ENCODE results near the gene DHCR24. TPM values are rescaled to one million over a fixed set of nuclear protein-coding genes. Genes with fewer than 3 reads are reported as not detected.
A peak's percentile ranks its signal among the peaks of the same experiment; 100 is the strongest.

The DHCR24 gene
- polyA plus RNA-seq, 1 experiment, result 60.5 TPM

DNA sequence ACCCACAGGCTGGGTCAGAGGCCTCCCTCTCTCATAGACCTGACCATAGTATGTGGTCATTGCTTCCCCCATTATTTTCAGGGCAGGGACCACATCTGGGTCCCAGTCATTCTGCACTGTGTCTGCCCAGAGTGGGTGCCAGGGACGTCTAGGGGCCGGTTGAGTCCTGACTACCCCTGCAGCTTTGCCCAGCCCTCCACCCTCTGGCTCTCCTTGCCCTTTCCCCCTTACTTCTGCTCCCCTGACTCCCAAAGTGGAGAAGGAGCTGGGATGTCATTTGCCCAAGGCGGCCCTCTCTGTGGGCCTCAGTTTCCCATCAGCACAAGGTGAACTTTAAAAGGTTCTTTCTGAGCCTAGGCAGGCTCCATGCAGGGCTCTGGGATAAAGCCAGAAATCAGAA, 81.5 kb downstream of the DHCR24 start:
- TF ChIP-seq, protein P1, sequence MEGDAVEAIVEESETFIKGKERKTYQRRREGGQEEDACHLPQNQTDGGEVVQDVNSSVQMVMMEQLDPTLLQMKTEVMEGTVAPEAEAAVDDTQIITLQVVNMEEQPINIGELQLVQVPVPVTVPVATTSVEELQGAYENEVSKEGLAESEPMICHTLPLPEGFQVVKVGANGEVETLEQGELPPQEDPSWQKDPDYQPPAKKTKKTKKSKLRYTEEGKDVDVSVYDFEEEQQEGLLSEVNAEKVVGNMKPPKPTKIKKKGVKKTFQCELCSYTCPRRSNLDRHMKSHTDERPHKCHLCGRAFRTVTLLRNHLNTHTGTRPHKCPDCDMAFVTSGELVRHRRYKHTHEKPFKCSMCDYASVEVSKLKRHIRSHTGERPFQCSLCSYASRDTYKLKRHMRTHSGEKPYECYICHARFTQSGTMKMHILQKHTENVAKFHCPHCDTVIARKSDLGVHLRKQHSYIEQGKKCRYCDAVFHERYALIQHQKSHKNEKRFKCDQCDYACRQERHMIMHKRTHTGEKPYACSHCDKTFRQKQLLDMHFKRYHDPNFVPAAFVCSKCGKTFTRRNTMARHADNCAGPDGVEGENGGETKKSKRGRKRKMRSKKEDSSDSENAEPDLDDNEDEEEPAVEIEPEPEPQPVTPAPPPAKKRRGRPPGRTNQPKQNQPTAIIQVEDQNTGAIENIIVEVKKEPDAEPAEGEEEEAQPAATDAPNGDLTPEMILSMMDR (IDR thresholded peaks at IDR 0.05; ENCODE audit: low read depth, low read length), result no peak
- Histone ChIP-seq H3K9me3 (ENCODE audit: control insufficient read depth, insufficient read depth, low read length) (no peaks in the 10 kb centered on the region), H3K27me3 (ENCODE audit: control insufficient read depth, insufficient read depth, low read length) (peaks cover 14% of the 10 kb centered on the region), H3K27ac (ENCODE audit: low read depth, low read length) (no peak overlapping the region), H3K4me3 (ENCODE audit: low read depth, low read length) (no peak overlapping the region)
- no peak for DNase-seq (ENCODE audit: low read depth, low spot score)
- ChIA-PET CTCF (no interaction called here), POLR2A (no interaction called here)

DNA sequence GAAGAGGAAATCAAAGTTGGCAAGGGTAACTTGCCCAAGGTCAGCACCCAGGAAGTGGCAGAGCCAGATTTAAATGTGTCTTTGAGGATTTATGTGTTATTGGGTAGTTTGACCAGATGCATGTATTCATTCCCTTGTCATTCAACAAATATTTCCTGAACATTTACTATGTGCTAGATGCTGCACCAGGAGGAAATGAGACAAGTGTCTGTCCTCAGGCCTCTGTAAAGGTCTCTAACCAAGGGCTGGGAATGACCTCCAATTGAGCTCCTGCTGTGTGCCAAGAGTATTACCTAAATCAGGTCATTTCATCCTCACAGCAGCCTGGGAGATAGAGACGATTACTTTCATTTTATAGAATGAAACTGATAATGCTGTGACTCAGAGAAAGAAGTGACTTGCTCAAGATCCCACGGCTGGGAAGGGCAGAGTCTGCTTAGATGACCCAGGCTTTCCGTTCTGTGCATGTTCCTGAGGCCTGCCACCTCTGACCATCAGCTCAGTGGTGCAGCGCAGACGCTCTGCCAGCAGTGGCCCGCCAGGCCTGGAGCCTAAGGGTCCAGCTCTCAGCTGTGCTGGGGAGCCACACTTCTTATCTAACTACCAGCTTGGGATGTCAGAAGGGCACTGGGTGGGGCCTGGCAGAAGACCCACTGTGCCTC, 82.4 kb downstream of the DHCR24 start:
- H3K27ac ChIP-seq (ENCODE audit: low read depth, low read length), result no peak overlapping the region
- ChIA-PET CTCF (no interaction called here), POLR2A (no interaction called here)
- TF ChIP-seq, protein P1 (IDR thresholded peaks at IDR 0.05; ENCODE audit: low read depth, low read length), result no peak
- H3K9me3 ChIP-seq (ENCODE audit: control insufficient read depth, insufficient read depth, low read length), result no peaks in the 10 kb centered on the region
- peaks cover 22% of the 10 kb centered on the region for H3K27me3 ChIP-seq (ENCODE audit: control insufficient read depth, insufficient read depth, low read length)
- no peak overlapping the region for H3K4me3 ChIP-seq (ENCODE audit: low read depth, low read length)
- DNase-seq (ENCODE audit: low read depth, low spot score), result no peak

DNA sequence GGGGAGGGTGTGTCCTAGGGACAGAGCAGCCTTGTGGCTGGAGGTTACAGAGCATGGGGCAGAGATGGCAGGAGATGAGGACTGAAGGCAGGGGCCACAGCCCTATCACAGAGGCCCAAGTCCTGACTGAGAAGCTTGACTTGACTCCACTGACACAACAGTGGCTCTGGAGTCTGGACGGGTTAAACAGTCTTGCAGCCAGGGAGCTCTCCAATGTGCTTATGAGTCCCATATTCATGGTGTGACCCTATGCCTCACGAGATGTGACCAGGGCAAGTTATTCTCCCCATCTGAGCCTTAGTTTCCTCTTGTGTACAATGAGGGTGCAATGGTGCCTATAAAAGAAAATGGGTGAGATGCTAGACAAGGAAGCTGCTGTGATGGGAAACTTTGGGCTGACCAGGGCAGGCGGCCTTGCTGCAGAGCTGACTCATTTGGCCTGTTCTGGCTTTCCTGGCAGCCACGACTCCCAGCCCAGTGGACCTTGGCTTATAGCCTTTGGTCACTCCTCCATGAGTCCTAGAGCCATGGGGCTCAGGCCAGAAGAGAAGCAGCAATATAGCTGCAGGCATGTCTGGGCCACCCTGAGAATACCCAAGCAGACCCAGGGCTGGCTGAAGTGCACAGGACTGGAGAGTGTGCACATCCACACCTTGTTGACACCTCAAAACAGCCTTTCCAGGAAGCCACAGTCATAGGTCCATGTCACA, 83.1 kb downstream of the DHCR24 start:
- TF ChIP-seq, protein P1 (IDR thresholded peaks at IDR 0.05; ENCODE audit: low read depth, low read length), result no peak
- CTCF ChIA-PET, result interaction anchor here (0.6 kb wide), 1 partner anchor 764 kb away, joined by 4 read pairs; no protein-coding TSS in a partner anchor
- H3K9me3 ChIP-seq (ENCODE audit: control insufficient read depth, insufficient read depth, low read length), result no peaks in the 10 kb centered on the region
- no peak for DNase-seq (ENCODE audit: low read depth, low spot score)
- POLR2A ChIA-PET, result no interaction called here
- no peak overlapping the region for H3K27ac ChIP-seq (ENCODE audit: low read depth, low read length)
- H3K27me3 ChIP-seq (ENCODE audit: control insufficient read depth, insufficient read depth, low read length), result peaks cover 29% of the 10 kb centered on the region
- no peak overlapping the region for H3K4me3 ChIP-seq (ENCODE audit: low read depth, low read length)

DNA sequence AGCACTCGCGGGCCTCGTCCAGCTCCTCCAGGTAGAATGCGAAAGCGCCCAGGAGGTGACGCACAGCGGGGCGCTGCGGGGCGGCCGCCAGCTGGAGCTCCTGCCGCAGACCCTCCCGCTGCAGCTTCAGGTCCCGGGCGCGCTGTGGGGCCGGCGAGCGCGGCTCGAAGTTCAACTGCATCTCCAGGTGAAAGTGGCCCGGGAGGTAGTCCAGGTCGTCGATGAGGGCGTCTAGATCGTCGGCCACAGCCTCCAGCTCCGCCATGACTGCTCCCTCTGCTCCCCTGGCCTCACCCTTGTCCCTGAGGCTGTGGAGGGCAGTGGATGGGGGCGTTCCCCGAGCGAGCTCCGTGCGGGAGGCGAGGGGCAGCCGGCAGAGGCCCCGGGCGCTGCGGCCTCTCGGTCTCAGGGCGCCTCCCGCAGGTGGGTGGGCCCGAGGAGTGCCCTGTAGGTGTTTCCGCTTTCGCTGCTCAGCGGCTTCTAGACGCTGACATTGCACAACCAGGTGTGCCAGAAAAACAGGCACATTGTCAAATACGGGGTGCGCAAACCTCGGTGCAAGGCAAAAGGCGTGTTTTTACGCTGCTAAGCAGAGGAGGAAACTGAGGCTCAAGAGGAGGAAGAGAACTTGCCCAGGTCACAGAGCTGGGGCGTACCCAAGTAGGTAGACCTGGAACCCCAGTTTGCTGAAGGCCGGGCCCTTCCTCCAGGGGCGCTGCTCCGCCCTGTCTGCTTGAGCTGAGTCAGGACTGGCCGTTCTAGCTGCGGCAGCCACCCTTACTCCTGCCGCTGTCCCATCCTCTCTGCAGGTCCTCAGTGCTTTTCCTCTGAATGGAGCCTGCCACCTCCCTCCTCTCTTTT, 85.9 kb downstream of the DHCR24 start, which contains the start of gene TTC22:
Gene TTC22, minus strand, starts transcription at position 425 of the 861 bp plus-strand sequence. Its CDS starts 160 bp downstream, at position 265.
- DNase-seq (ENCODE audit: low read depth, low spot score), result no peak
- CTCF ChIA-PET, result interaction anchor here (1.1 to 2.6 kb wide), 2 partner anchors 8 to 196 kb away, joined by 3 to 8 read pairs; no protein-coding TSS in a partner anchor
- Histone ChIP-seq H3K27ac (ENCODE audit: low read depth, low read length) (no peak within 1 kb of the TSS), H3K27me3 (ENCODE audit: control insufficient read depth, insufficient read depth, low read length) (peaks cover 31% of the 10 kb centered on the region), H3K4me3 (ENCODE audit: low read depth, low read length) (no peak within 1 kb of the TSS), H3K9me3 (ENCODE audit: control insufficient read depth, insufficient read depth, low read length) (no peaks in the 10 kb centered on the region)
- POLR2A ChIA-PET, result no interaction called here
- TF ChIP-seq, protein P1 (IDR thresholded peaks at IDR 0.05; ENCODE audit: low read depth, low read length), result peak; percentile 23

Measured in AG04450 (cell line).